SH-SY5Y (cell line): ENCODE measurements around the gene NELL2.

ENCODE experiments used
- GATA2 ChIP-seq: IDR thresholded peaks from 2 replicates; pipeline ENCODE4 v1.6.1; 2011; ENCODE audit warnings: mild to moderate bottlenecking, low read depth, low read length
- GATA3 ChIP-seq: IDR thresholded peaks from 2 replicates; pipeline ENCODE4 v1.6.1; 2011; ENCODE audit warnings: low read depth, mild to moderate bottlenecking, low read length, moderate library complexity

GRCh38 chr12:44738051-44738450 is 138.1 kb downstream of the NELL2 start:
- TF ChIP-seq GATA2 (no peak), GATA3 (no peak)
